ENCODE data around the gene WDFY4.

DNA sequence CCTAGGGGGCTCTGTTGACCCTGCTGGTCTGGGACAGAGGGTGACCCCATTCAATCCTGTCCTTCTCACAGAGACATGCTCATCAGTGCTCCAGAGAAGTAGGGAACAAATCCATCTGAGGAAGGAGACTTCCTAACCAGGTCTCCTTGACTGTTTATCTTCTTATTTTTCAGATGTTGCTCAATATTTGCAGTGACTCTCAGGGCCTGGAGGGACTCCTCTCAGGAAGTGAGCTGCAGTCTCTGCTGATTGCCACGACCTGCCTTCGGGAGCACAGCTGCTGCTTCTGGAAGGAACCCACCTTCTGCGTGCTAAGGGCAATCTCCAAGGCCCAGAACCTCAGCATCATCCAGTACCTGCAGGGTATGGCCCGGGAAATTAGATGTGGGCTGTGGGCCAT lies 41.0 kb downstream of the WDFY4 start:
- TF ChIP-seq, protein P1, sequence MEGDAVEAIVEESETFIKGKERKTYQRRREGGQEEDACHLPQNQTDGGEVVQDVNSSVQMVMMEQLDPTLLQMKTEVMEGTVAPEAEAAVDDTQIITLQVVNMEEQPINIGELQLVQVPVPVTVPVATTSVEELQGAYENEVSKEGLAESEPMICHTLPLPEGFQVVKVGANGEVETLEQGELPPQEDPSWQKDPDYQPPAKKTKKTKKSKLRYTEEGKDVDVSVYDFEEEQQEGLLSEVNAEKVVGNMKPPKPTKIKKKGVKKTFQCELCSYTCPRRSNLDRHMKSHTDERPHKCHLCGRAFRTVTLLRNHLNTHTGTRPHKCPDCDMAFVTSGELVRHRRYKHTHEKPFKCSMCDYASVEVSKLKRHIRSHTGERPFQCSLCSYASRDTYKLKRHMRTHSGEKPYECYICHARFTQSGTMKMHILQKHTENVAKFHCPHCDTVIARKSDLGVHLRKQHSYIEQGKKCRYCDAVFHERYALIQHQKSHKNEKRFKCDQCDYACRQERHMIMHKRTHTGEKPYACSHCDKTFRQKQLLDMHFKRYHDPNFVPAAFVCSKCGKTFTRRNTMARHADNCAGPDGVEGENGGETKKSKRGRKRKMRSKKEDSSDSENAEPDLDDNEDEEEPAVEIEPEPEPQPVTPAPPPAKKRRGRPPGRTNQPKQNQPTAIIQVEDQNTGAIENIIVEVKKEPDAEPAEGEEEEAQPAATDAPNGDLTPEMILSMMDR (conservative IDR thresholded peaks at IDR 0.05 in 1 of 2, IDR thresholded peaks at IDR 0.05 in 1 of 2; ENCODE audit: extremely low read depth in 1 of 2, insufficient read depth in 1 of 2, low read depth in 1 of 2, low read length in 2 of 2): no peak
- no peak for TF ChIP-seq EZH2 (IDR thresholded peaks at IDR 0.05; ENCODE audit: borderline replicate concordance, low read length)

Data from mammary epithelial cell (primary cell).